GM19467 (cell line): ENCODE measurements around the gene TMEM140.
"Not testable (repeated sequence)": the region's sequence is repeated elsewhere in the genome, so short reads cannot be mapped to it uniquely, and the experiment has no call there.

ENCODE experiments used
- ATAC-seq: cut with Tn5 transposase; IDR thresholded peaks from one replicate; pipeline ENCODE4 v1.9.1; 2021; ENCODE audit warnings: mild to moderate bottlenecking, moderate library complexity; ENCODE audit not compliant: unreplicated experiment

TMEM140 gene

DNA sequence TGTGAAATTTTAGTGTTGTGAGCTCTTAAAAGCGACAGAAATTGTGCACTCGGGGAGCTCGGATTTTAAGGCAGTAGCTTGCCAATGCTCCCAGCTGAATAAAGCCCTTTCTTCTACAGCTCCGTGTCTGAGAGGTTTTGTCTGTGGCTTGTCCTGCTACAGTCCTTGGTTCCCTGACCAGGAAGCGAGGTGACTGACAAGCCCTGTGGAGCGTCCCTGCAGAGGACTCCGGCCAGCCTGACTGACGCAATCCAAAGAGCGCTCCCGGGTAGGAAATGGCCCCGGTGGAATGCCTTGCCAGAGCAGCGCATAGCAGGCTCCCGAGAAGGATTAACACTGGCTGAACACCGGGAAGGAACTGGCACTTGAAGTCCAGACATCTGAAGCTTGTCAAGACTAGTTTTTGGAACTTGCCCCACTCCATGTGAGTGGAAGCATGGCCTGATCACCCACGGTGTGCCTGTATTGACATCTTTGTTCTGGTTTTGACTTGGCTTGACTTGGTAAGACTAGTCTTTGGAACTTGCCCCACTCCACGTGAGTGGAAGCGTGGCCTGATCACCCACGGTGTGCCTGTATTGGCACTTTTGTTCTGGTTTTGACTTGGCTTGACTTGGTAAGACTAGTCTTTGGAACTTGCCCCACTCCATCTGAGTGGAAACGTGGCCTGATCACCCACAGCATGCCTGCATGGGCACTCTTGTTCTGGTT lies 23.9 kb downstream of the TMEM140 start:
- ATAC-seq, result not testable (repeated sequence)

GRCh38 chr7:135173916-135174315 lies 26.0 kb downstream of the TMEM140 start:
- not testable (repeated sequence) for ATAC-seq

- no peak for ATAC-seq
Observed at GRCh38 chr7:135174941-135175340, 27.1 kb downstream of the TMEM140 start.

GRCh38 chr7:135175931-135176330 lies 28.1 kb downstream of the TMEM140 start:
- no peak for ATAC-seq

DNA sequence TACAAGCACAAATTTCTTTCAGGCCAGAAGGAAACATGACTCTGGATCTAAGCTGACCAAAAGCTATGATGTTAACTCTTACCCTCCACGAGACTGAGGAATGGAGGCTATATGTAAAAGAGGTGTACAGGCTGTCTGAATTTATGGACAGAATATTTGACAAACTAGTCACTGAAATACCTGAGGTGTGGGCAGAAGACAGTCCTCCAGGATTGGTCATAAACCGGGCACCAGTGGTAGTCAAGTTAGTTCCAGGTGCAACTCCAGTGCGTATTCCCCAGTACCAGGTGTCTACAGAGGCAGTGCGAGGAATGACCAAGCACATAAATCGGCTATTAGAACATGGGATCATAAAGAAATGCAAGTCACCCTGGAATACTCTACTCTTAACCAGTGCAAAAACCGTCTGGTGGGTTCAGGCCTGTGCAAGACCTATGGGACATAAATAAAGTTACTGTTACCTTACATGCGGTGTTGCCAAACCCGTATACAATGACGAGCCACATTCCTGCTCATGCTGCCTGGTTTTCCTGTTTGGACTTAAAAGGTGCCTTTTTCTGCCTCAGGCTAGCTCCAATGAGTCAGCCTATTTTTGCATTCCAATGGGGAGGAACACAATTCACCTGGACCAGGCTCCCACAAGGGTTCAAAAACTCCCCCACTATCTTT lies 29.3 kb downstream of the TMEM140 start:
- ATAC-seq, result no peak

GRCh38 chr7:135178364-135178763 lies 30.5 kb downstream of the TMEM140 start:
- ATAC-seq, result no peak

- no peak for ATAC-seq
Observed at GRCh38 chr7:135179321-135179925, 31.6 kb downstream of the TMEM140 start.

- no peak for ATAC-seq
Observed at GRCh38 chr7:135180122-135180521, 32.2 kb downstream of the TMEM140 start.

DNA sequence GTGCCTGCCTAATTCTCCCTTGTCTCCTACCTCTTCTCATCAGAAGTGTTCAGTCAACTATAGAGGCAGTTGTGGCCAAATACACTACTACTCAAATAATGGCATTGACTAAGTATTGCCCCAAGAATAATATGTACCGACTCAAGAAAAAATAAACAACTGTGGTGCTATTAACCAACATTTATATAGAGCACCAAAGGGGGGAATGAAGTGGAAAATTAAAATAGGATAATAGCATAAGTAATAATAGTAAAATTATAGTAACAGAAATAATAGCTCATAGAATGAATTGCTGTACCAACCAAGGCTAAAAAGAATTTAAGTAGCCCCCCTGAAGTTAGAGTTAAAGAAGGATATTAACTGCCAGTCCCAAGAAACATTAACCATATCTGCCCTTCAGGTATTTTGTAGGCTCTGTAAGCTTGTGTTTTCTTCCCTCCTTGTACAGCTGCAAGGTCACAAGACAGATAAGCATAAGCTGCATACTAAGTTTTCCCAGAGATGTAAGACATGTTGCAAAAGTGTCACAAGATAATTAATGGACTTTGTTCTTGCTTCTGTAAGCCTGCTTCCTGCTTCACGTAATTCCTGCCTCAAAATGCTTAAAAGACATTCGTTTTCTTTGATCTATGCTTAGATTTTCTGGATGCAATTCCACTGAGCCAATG lies 33.5 kb downstream of the TMEM140 start:
- no peak for ATAC-seq

DNA sequence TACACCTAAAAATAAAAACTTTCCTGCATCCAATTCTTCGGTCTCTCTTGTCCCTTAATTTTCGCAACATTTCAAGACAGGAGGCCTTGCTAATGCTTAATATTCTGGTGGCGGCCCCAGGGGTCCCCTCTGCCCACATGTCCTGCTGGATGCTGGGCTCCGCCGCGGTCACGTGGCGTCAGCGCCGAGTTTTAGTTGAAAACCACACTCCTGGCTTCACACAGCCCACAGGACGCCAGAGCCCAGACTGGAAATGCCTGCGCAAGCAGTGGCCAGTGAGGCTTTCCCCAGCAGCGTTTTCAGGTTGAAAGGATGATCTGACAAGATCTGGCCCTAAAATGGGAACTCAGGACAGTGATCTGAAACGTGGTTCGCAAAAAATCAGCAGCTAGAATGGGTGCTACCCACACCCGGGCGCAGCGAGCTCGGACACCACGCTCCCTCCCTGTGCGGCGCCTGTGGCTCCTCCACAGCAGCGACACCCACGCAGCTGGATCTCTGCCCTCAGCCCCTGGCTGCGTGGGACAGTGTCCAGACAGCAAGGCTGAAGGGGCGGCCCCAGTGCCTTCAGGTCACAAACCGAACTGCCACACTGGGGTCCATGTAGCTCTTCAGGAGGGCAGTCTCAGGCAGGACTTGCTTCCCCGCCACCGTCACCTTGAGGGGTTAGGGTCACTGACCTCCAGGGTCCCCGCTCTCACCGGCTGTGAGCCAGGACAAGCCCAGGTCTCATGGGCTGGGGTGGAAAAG lies 34.2 kb downstream of the TMEM140 start:
- ATAC-seq, result no peak

- ATAC-seq, result no peak
Observed at GRCh38 chr7:135183478-135183877, 35.6 kb downstream of the TMEM140 start.

GRCh38 chr7:135184254-135184841 lies 36.5 kb downstream of the TMEM140 start:
- ATAC-seq, result no peak

GRCh38 chr7:135185471-135186260 lies 37.8 kb downstream of the TMEM140 start:
- no peak for ATAC-seq

GRCh38 chr7:135186261-135186540 lies 38.3 kb downstream of the TMEM140 start:
- no peak for ATAC-seq

DNA sequence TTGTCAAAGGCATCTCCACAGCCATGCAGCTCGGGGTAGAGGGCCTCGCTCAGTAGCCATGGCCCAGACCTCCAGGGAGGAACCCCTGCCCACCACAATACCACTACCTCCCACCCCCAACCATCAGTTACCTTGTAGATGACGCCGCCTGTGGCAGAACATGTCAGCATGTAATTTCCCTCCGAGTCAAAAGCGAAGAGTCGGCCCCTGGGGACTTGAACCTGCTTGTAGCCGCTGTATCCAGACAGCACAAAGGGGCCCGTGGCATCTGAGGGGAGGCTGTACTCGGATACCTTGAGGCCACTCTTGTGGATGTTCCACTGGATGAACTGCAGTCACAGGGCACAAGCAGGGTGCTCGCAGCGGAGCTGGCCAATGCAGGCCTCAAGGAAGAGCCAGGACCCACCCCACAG lies 39.0 kb downstream of the TMEM140 start:
- ATAC-seq, result no peak

DNA sequence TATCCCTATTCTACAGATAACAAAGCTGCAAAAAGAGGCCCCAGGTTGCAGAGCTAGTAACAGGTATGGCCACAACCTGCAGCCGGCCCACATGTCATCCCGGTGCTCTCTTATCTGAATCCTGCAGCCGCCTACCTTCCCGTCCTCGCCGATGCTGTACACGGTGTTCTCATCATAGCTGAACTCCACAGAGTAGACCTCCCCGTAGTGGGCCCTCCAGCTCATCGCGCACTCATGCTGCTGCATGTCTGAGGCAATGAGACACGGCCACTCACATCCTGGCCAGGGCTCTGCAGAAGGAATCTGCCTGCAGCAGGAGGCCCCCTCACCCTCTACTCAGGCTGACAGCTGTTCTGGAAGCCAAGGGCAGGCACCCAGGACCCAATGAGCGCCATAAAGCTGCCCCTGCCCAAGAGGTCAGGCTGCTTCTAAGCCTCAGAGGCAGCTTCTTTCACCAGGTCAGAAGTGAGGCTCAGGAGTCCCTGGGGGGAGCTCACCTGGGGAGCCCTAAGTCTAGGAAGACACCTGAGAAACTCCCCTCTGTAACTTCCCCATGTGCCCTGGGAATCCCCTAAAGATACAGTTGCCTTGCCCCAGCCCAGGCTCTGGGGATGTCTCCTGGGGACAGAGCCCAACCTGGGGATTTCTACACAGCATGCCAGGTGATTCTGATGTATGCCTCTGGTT lies 40.6 kb downstream of the TMEM140 start:
- ATAC-seq, result peak; percentile 46

DNA sequence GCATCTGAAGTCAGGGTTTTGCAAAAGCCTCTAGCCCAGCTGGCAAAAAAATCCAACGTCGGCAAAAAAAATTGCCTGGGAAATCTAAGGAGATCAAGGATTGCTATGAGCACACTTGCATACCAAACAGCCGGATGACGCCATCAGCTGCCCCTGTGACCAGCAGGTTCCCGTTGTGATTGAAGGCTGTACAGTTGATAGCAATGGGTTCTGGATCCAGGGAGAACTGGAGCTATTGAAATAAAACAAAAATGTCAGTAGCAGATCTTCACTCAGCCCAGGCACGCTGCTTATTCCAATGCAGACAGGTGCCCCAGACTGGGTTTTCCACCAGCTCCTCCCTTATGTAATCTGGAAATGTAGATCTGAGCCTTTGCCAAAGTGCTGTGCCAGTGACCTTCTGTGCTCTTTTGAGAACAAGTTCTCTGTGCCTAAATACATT lies 41.4 kb downstream of the TMEM140 start:
- ATAC-seq, result no peak

DNA sequence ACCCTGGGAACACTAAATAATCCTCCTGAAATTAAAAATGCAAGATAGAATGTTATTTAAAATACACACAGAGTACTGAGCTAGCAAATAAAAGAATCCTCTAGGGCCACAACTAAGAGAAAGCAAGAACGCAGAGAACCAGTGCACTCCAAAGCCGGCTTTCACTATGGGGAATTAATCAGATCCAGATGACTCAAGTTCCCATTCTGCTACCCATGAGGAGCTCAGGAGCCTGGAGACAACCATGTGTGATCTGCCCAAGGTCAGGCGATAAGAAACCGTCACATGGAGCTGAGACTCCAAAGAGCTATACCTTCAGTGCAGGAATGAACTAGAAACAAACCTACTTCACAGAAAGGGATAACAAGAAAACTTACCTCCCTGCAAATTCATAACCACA lies 42.1 kb downstream of the TMEM140 start:
- no peak for ATAC-seq

- no peak for ATAC-seq
Observed at GRCh38 chr7:135190703-135191102, 42.8 kb downstream of the TMEM140 start.
